Stimulated activated CD8-positive, alpha-beta memory T cell treated with anti-CD3 and anti-CD28 coated beads, Interleukin-4, amount 100 ng/mL, for 4 hours (primary cell): ENCODE data around the gene SPECC1.
"Not testable (repeated sequence)": the region's sequence is repeated elsewhere in the genome, so short reads cannot be mapped to it uniquely, and the experiment has no call there.

ENCODE experiments used
- DNase-seq, 2 donors: peaks; one replicate each; pipeline ENCODE4 v3.0.0-alpha.2; 2020; ENCODE audit warnings: low read depth in 2 of 2, low spot score in 1 of 2

Gene SPECC1

GRCh38 chr17:20067711-20068110, 58.6 kb downstream of the SPECC1 start:
- DNase-seq, result no peak

- DNase-seq, result no peak
Measured at GRCh38 chr17:20068445-20068844, 59.3 kb downstream of the SPECC1 start.

DNA sequence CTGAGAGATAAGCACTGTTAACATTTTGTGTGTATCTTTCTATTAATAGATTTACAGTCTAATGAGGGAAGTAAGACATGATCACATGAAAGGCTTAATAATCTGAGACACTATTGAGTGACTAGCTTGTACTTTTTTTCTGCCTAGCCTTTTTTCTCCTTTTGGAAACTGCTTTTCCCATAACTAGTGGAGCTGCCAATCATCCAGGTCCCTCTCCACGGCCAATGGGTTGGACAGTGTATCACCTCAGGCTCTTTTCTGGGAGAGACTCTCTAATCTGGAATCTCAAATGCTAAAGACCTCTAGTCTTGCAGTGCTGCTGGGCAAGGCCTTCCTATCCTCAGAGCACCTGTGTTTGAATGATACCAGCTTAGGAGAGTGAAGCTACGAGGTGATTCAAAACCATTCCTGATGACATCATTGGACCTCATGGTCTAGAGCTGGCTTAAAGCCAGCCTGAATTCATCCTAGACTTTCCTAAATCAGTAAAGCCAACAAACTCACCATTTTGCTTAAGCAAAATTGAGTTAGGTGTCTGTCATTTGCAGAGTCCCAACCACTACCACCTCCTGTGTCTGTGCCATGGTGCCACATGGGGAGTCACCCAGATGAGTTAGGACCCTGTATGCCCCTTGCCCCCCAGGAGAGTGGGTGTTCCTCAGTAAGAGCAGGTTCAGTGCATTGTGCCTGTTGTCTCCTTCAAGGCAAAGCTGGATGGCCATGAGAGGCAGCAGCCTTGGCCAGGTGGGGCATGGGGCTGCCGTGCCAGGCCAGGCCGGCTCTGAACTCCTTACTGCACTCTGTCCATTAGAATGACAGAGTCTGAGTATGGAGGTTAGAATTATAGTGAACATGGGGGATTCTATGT, 62.9 kb downstream of the SPECC1 start:
- no peak for DNase-seq

GRCh38 chr17:20072692-20072992, 63.5 kb downstream of the SPECC1 start:
- no peak for DNase-seq

DNA sequence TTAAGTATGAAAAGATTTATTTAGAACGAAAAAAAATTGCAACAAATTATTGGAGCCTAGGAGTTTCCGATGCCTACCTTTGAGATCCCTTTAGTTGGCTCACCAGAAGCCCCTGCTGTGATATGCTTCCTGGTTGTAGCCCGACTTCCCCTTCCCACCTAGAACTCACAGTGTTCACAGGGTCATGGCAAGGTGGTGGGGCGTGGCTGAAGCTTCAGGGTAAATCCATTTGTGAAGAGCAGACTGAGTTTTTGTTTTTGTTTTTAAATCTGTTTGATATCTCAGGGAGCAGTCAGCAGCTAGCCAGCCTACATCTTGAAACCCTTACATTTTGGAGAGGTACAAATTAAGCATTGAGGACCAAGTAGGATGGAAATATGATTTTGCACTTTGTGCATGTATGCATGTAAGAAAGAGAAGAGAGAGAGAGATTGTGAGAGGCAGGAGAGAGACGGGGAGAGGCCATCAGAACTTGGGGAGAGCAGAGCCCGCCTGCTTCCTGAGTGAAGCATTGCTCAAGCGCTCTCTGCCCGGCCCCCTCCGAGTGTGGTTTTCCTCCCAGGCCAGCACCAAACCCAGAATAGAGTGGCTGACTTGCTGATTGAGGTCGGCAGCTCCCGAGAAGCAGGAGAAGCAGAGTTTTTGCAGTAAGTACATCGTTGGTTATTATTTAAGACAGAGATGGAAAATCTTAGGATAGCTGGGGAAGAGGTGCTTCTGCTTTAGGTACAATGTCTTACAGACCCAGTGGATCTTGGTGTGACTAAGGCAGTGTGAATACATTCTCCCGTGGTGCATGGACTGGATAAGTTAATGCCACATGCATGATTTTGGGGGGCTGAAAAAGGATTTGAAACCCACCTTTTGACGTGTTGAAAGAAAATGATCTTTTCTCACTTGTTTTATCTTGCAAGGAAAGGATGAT, 64.2 kb downstream of the SPECC1 start:
- DNase-seq, result peak; percentile 7 to 8

GRCh38 chr17:20074001-20074400, 64.8 kb downstream of the SPECC1 start:
- DNase-seq, result no peak

DNA sequence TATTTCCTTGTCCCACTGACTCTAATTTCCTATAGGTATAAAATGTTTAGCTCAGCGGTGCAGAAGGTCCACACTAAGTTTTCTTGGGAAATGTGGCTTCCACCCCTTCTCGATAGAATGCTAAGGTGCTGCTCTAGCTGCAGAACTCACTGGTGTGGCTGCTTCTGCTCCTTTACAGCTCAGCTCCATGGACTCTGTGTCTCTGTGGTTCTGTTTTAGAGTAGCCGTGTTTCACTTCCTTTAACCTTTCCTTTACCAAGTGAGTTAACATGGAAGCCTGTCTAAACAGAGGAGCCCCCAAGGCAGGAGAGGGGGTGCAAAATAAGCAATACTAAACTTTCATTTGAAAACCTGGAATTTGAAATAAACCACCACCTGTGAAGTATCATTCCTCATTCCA, 65.3 kb downstream of the SPECC1 start:
- no peak for DNase-seq

DNA sequence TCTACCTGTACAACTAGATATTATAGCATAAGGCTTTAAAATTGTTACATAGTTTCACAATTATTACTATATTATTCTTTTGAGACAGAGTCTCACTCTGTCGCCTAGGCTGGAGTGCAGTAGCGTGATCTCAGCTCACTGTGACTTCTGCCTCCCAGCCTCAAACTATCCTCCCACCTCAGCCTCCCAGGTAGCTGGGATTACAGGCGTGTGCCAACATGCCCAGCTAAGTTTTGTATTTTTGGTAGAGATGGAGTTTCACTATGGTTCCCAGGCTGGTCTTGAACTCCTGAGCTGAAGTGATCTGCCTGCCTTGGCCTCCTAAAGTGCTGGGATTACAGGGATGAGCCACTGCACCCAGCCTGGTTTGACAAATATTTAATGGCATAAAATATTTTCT, 67.0 kb downstream of the SPECC1 start:
- DNase-seq, result not testable (repeated sequence)

DNA sequence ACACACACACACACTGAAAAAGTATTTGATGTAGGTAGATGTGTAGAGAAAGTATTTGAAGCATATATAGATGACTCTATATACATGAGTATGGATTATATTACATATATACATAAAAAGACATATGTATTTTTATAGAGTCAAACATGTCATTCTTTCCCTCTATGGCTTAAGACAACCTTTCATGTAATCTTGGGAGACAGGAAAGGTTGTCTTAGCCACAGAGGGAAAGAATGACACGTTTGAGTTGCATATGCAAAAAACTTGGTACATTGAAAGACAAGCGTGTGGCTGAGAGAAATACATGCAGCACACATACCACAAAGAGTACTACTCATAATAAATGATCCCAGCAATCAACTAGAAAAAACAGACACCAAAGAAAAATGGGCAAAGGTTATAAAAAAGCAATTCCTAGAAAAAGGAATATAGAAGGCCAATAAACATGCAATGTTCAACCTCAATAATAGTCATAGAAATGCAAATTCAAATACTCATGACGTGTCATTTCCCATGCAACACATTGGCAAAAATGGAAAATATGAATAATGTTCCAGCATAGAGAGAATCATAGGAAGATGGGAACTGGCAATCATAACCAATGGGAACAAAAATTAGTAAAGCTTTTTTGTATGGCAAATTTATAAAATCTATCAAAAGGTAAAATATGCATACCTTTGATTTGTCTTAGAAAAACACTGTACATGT, 69.0 kb downstream of the SPECC1 start:
- no peak for DNase-seq

- no peak for DNase-seq
Measured at GRCh38 chr17:20080513-20080912, 71.4 kb downstream of the SPECC1 start.

DNA sequence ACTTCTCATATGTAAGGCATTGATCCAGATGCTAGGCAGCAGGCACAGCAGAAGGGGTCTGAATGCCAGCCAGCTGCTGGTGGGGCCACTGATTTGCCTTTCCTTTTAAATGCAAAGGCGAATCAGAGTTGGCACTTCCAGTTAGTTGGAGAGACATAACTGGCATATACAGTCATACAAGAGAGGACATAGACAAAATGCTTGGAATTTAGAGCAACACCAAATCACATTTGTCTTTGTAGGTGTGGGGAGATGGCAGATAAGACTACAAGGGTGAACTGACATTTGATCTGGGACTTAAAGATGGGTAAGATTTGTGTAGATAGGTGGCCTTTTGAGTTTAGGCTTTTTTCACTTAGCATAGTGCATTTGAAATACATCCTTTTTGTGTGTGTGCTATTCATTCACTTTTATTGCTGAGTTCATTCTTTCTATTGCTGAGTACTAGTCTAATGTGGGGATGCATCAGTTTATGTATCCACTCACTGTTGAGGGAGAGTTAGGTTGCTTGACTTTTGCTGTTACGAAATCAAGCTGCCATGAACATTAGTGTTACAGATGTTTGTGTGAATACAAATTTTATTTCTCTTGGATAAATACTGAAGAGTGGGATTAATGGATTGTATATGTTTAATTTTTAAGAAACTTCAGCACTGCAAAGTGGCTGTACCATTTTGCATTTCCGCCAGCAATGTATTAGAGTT, 74.1 kb downstream of the SPECC1 start:
- DNase-seq, result no peak

DNA sequence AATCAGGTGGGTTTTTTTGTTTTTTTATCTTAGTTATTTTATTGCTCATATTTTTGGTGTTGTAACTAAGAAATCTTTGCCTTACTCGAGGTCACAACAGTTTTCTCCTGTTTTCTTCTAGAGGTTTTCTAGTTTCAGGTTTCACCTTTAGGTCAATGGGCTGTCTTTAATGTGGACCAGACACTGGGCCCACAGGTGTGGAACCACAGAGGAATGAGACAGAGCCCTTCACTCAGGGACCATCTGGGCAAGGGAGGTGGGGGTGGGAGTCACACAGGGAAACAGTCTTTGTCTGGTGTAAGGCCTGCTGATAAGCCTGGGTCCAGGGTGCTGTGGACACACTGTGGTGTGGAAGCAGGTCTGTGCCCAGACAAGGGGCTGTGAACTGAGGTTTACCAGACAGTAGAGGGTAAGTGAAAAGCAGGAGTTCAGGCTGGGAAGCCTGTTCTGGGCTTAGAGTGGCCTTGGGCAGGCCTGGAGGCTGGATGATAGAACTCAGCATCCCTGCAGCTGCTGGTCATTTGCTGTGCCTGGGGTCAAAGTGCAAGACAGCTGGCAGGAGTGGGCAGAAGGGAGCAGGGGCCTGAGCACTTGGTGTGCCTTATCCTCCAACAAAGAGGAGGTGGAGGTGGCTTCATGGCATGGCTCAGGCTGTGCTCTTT, 75.6 kb downstream of the SPECC1 start:
- DNase-seq, result no peak

DNA sequence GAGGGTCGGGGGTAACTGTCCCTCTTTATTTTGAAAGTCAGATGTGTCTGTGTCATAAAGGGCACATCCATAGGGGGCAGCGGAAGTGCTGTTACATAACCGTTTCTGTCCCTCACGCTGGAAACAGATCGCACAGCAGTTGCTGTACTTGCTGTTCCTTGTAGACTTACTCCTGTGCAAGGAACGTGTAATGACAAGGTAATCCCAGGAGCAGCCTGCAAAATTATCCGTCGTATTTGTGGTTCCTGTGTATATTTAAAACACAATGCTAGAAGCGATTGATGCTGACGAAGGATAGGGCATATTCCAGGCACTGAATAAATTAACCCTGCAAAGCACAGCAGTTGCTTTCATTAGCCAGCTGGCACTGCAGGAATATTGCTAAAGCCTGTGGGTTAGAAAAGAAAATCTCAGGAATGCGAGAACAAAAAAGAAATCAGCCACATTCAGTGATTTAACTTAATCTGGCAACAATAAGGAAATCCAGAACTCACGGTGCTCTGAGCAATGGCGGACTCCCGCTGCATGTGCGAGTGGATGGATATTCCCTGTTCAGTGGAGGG, 76.2 kb downstream of the SPECC1 start:
- no peak for DNase-seq

GRCh38 chr17:20086416-20087076, 77.4 kb downstream of the SPECC1 start:
- DNase-seq, result no peak

- DNase-seq, result no peak
Measured at GRCh38 chr17:20087538-20088250, 78.5 kb downstream of the SPECC1 start.

DNA sequence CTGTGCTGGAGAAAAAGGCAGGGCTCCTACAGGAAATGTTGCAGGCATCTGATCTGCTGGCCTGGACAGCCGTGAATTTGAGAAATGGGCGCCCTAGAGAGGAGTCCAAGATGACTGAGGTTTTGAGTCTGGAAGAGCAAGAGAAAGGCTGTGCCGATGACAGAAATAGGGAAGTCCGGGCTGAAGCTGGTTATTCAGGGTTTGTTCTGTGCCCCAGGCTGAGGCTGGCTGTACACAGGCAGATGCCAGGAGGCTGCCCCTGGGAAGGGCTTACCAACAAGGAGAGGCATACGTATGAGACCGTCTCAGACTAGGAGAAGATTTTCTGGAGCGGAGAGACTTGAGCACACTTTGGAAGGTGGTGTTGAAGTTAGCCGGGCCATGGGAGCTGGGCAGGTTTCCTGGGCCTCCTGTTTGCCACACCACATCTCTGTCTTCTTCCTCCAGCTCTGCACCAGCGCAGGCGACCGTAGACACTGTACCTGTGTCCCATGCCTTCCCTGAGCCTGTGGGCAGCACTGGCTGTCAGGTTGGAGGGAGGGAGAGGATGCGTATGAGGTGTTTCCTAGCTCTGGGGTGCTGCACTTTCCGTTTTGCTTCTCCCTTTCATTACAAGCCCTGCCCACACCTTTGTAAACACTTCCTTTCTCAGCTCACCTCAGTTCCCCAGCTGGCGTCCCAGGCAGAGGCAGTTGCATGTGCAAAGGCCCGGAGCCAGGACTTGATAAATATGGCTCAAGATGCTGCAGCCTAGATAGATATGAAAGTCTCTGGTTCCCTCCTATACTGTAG, 80.8 kb downstream of the SPECC1 start:
- DNase-seq, result no peak

- DNase-seq, result no peak
Measured at GRCh38 chr17:20091174-20092029, 82.2 kb downstream of the SPECC1 start.
